Suppressor macrophage (primary cell): ENCODE measurements around the gene SPNS2.

ENCODE experiments used
- DNase-seq, 4 experiments: peaks; one replicate each; pipeline ENCODE4 v3.0.0-alpha.2; 2020 to 2022

SPNS2 gene

DNA sequence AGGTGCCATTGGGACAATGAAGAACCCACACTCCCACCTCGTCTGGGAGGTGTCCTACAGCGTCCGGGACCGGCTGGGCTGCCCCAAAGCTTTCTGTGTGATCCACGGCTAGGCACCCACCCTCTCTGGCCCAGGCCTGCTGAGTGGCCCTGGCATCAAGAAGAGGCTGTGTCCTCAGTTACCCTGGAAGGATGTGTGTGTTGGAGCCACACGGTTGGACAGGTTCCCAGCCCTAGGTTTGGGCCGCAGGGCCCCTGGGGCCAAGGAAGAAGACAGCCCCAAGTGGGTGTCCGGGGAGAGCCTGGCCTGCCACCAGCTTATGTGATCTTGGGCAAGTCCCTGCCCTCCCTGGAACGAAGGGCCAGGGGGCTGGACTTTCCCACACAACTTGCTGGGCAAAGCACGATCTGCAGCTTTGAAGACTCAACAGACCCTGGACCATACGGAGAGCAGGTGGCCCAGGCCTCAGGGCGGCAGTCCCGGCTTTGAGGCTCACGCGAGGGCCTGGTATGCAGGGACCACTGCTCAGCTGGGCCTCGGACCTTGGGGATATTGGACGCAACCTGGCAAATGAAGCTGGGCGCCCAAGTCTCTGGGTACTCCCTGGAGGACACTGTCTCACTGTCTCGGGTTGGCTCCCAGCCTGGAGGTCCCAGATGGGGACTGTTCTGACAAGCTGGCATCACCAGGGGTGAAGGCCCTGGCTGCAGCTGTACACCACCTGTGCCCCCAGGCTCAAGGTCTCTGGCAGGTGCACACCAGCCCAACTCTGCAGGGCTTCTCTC lies 39.0 kb downstream of the SPNS2 start:
- DNase-seq: no peak

- DNase-seq: no peak
Observed at GRCh38 chr17:4538236-4539002, 39.7 kb downstream of the SPNS2 start.

- DNase-seq: no peak
Observed at GRCh38 chr17:4539025-4539424, 40.3 kb downstream of the SPNS2 start.

DNA sequence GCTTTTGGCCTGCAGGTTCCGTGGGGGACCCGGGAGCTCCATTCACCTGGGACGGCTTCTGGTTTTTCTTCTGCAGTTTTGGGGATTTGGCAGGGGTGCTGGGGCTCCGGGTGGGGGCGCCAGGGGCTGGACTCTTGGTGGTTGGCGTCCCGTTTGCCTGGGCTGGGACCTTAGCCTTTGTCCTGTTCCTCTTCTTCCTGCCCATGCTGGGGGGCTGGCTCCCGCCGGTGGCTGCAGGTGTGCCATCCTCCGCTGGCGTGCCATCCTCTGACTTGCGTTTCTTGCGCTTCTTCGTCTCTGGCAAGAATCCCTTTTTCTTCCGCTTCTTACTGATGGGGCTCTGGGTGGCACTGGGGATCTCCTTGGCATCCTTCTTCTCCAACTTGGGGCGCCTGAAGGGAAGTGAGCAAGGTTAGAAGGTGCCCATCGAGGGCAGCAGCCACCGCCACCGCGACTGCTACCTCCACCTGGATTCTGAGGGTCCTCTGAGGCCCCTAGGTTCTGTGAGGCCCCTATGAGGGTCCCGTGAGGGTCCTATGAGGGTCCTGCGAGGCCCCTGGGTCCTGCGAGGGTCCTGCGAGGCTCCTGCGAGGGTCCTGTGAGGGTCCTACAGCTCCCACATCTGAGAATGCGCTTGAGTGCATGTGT lies 41.0 kb downstream of the SPNS2 start:
- no peak for DNase-seq

DNA sequence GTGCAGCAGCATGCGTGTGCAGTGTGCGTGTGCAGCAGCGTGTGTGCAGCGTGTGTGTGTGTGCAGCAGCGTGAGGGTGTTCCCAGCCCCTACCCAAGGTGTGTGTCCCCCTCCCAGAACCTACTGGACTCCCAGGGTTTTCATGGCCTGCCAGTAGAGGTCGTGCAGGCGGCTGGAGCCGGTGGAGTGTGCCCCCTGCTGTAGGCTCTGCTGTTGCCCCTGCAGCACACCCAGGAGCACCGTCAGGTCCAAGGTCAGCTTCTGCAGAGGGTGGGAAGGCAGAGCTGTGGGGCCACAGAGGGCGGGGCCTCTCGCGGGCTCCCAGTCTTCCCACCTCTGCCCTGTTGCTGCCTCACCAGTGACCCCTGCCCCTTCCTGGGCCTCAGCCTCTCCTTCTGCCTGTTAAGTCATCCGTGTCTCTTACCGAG lies 41.6 kb downstream of the SPNS2 start:
- peak in 2 of 4 experiments; percentile 24 to 49 for DNase-seq

DNA sequence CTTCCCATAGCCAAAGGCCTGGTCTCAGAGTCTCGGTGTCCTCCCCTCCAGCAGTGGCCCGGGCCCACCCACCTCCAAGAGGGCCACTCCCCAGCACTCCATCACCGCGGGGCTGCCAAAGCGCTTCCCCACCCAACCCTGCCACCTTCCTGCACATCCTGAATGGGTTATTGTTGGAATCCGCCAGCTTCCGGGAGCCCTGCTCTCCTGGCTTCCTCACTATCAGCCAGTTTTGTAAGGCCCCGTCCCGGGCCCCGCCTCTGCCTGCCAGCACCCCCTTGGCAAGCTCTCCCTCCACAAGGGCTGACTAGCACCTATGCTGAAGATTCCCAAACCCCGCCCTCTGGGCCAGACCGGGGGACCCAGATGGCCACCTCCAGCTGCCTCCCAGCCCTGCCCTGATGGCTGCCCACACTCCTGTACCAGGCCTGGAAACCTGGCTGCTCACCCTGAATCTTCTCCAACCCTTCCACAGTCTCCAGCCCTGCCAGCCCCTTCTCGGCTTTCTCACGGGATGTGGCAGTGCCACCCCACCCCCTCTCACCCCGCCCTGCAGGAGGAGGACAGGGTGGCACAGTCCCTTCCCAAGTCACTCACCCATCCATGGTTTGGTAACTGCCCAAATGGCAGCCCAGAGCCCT lies 42.1 kb downstream of the SPNS2 start:
- no peak for DNase-seq

DNA sequence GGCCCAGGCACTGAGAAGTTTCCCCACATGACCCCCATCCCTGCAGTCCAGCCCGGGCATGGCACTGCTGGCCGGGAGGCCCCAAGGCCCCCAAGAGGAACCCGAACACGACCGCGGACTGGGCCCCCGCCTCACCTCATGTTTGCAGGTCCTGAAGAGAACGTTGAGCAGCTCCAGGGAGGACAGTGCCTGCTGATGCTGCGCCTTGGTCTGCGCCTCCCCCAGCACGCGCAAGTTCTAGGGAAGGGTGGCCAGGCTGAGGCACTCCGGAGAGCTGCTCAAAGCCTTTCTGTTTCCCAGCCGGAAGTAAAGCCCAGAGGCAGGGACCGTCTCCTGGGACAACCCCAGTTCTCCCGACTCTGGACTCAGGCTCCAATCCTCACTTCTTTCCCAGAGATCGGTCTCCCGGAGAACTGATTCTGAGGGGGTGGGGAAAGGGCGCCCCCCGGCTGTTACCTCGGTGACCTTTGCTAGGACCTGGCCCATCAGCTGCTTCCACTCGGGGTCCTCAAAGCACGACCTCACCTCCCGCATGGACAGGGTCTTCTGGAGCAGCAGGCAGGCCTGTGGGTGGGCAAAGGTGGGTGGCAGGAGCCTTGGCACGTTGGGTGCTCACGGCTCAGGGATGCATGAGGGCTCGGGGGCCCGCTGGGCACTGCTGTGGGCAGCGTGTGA lies 42.8 kb downstream of the SPNS2 start:
- DNase-seq: no peak

- DNase-seq: no peak
Observed at GRCh38 chr17:4542003-4542725, 43.5 kb downstream of the SPNS2 start.

GRCh38 chr17:4542726-4543191 lies 44.1 kb downstream of the SPNS2 start:
- DNase-seq: no peak

DNA sequence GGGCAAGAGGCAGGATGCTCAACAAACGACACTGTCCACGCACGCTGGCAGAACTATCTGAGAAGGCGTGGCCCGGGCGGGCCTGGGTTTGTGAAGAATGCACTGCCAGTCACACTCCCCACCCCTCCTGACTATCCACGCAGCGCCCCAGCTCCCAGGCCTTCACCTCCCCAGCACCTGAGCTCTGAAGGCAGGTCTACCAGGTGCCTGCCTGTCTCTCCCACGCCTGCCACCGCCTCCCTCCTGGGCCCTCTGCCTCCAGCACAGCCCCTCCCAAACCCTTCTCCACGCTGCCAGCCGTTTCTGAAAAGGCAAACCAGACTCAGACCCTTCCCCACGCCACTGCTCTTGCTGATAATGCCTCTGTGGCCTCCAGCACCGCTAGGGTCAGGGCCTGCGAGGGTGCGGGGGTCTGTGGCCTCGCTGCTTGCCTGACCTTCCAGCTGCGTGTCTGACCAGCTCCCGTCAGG lies 44.9 kb downstream of the SPNS2 start:
- no peak for DNase-seq

- DNase-seq: no peak
Observed at GRCh38 chr17:4544135-4544950, 45.7 kb downstream of the SPNS2 start.

DNA sequence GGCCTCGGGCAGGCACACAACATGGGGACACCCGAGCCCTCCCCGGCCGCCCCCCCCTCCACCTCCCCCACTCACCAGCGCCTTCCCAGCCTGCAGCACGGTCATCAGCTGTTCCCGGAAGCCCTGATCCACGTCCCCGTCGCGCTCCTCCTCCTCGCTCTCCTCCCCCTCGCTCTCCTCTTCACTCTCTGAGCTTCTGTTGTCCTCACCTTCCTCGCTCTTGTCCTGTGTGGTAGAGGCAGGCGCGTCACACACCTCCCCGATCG lies 46.2 kb downstream of the SPNS2 start:
- DNase-seq: no peak

DNA sequence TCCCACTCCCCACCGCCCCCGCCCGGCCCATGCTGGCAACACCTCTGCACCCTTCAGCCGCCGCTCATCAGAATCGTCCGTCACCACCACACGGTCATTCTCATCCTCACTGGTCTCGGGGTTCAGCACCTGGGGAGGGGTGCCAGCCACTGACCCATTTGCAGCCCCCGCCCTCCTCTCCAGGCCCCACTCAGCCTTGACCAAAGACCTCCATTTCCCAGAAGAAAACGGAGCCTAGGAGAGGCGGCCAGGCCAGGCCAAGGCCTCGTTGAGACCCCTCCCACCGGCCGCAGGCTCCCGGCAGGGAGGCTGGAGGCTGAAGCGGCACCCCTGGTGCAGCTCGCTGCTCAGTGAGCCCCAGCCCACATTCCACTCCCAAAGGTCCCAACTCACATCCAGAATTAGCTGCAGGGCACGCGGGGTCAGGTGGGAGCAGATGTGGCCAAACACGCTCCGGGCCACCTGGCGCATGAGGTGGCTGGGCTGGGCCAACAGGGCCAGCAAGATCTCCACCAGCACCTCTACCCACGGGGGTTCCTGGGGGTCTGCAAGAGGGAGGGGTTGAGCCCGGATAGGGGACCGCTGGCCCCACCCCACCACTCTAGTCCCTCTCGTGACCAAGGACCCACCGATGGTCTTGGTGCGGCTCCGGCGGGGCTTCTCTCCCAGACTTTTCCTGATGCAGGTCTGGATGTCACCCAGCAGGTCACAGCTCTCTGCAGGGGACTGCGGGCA lies 46.7 kb downstream of the SPNS2 start:
- no peak for DNase-seq

- DNase-seq: no peak
Observed at GRCh38 chr17:4547118-4547906, 48.6 kb downstream of the SPNS2 start.

- DNase-seq: no peak
Observed at GRCh38 chr17:4548061-4548461, 49.4 kb downstream of the SPNS2 start.

- DNase-seq: no peak
Observed at GRCh38 chr17:4548721-4549531, 50.2 kb downstream of the SPNS2 start.

- no peak for DNase-seq
Observed at GRCh38 chr17:4549781-4550533, 51.3 kb downstream of the SPNS2 start.
